Fibroblast of skin of back (primary cell): Measurements from ENCODE around the gene ANKS1A.
"Not testable (repeated sequence)": the region's sequence is repeated elsewhere in the genome, so short reads cannot be mapped to it uniquely, and the experiment has no call there.

Experiments
- DNase-seq: peaks from one replicate; pipeline ENCODE4 v3.0.0-alpha.2; 2013

The ANKS1A gene

DNA sequence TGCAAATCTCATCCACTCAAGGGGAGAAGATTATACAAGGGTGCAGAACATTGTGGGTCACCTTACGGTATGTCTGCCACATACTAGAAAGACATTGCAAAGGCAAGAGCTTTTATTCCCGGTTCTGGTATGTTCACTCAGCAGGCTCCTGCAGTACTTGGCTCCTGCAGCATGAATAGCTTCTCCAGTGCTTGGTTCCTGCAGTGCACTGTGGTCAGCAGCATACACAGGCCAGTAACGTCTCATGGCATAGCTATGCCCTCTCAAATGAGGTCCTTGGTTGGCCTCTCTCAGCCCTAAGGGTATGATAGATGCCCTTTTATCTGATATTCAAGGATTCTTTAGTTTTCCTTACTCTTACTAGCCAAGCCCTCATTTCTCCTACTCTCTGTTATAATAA, 239.4 kb downstream of the ANKS1A start:
- DNase-seq: peak; percentile 36

DNA sequence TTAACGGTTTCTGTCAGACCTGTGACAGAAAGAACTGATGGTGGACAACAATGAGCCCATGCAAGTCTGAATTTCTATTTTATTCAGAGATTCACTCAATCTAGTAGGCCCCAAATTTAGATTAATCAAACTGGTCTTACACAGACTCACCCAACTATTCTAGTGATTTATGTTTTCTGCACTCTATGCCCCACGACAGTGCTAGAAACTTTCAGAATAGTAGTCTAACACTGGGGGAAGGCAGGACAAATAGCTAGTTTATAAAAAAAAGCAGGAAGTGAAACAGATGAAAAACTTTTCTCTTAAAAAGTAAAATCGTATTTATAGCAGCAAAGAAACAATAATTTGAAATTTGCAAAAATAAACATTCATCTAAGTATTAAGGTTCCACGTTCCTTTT, 247.1 kb downstream of the ANKS1A start:
- DNase-seq: no peak

DNA sequence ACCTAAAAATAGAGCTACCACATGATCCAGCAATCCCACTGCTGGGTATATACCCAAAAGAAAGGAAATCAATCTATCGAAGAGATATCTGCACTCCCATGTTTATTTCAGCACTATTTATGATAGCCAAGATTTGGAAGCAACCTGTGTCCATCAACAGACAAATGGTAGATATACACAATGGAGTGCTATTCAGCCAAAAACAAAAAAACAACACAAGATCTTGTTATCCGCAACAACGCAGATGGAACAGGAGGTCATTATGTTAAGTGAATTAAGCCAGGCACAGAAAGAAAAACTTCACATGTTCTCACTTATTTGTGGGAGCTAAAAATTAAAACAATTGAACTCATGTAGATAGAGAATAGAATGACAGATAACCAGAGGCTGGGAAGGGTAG, 249.1 kb downstream of the ANKS1A start:
- not testable (repeated sequence) for DNase-seq

- DNase-seq: no peak
These were observed 250.4 kb downstream of the ANKS1A start for GRCh38 chr6:35139470-35139869.

DNA sequence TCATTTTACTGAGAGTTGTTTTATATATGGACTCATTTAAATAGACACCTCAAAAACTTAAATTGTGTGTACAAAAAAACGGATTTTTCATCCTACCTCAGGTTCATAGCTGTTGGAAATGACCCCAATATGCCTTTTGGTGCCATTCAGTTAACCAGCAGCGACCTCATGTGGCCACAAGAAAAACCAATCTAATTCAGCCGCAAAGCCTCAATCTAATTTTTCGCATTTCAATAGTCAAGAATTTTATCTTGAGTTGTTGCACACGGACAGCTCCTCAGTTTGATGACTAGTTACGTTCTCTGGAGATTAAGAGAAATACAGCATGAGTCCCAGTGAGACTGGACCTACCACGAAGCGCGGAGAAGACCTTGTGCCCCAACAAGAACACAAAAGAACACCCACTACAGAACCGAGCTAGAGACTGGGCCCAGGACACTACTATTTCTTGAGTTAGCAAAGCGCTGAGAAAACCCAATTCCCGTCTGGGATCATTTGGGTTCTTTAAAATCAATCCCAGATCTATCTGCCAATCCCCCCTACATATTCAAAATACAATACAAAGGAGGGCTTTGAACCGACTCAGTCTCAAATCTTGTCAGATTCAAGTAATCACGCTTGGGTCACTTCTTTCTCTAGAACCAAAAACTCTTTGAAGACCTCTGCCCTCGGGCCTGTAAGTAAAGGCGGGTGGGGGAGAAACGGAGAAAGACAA, 251.0 kb downstream of the ANKS1A start:
- DNase-seq: peak; percentile 69

GRCh38 chr6:35140639-35141006, 251.6 kb downstream of the ANKS1A start:
- no peak for DNase-seq
